Esophagus squamous epithelium (tissue), 5 donors: Measurements from ENCODE around the gene EYS. TPM values are rescaled to one million over a fixed set of nuclear protein-coding genes. Genes with fewer than 3 reads are reported as not detected.
"Not testable (repeated sequence)": the region's sequence is repeated elsewhere in the genome, so short reads cannot be mapped to it uniquely, and the experiment has no call there.

Experiments
- DNase-seq: peaks from one replicate; lab custom pipeline; 2025; lab: John Stamatoyannopoulos, UW
- H3K27ac ChIP-seq, 4 donors: fragments of 200-600 bp; sonication (generic); one replicate each; pipeline ENCODE4 v1.5.1; 2016 to 2019; ENCODE audit warnings: mild to moderate bottlenecking in 1 of 4
- H3K27me3 ChIP-seq, 4 donors: fragments of 200-600 bp; sonication (generic); 1 replicate in 3 of 4; 2 replicates in 1 of 4; pipeline versions ENCODE4 v1.5.1 to v1.6.0; 2017 to 2021; ENCODE audit warnings: antibody characterized with exemption in 1 of 4
- H3K36me3 ChIP-seq, 3 donors: fragments of 200-600 bp; sonication (generic); one replicate each; pipeline ENCODE4 v1.5.1; 2016 to 2019
- H3K4me1 ChIP-seq, 3 donors: fragments of 200-600 bp; sonication (generic); one replicate each; pipeline ENCODE4 v1.5.1; 2017 to 2019
- H3K4me3 ChIP-seq, 4 donors: fragments of 200-600 bp; sonication (generic); 1 replicate in 3 of 4; 2 replicates in 1 of 4; pipeline ENCODE4 v1.5.1; 2016 to 2019; ENCODE audit warnings: mild to moderate bottlenecking in 2 of 4, moderate library complexity in 1 of 4
- H3K9me3 ChIP-seq, 3 donors: fragments of 200-600 bp; sonication (generic); one replicate each; pipeline ENCODE4 v1.5.1; 2016 to 2019
- POLR2A ChIP-seq, 4 donors: fragments of 450-650 bp; IDR thresholded peaks; one replicate each; pipeline ENCODE4 v1.6.1; 2017; ENCODE audit warnings: antibody characterized with exemption in 4 of 4, mild to moderate bottlenecking in 4 of 4, moderate library complexity in 3 of 4
- WGBS, 2 donors: methylation state at CpG; one replicate each; pipeline ENCODE4 v1.1.5; 2018; 5-methylcytosine and 5-hydroxymethylcytosine counted together
- intact Hi-C: fragments of 100-400 bp; cut with DNase I; formaldehyde crosslinking; loops from one replicate; pipeline ENCODE4 v1.15.0; 2022
- total RNA-seq, 4 donors: library from RNA; depleted of rRNA; stranded (reverse); fragments of >200 nt; gene quantifications; one replicate each; pipeline ENCODE4 v1.1.0, GENCODE V29; 2016
- TF ChIP-seq, protein P1 (sequence below), 6 experiments: fragments of 450-650 bp in 4 of 6; fragments of 200-600 bp in 2 of 6; sonication (generic) in 2 of 6; IDR thresholded peaks; one replicate each; pipeline ENCODE4 v1.5.1; 2016 to 2019; ENCODE audit warnings: antibody characterized with exemption in 6 of 6, mild to moderate bottlenecking in 4 of 6, moderate library complexity in 4 of 6
- donor health status: DM: yes; HTN: yes; CAD: no.

Gene EYS
- total RNA-seq, 4 donors from 2014 or later: 0.87 TPM; not detected in 3

- WGBS, 2 donors: 79 to 100% methylated on average over 2 to 4 of the region's 12 CpGs
- intact Hi-C loops: no loop called here
- no peaks in the 10 kb centered on the region for H3K4me1 ChIP-seq
- no peak for DNase-seq
- H3K27ac ChIP-seq: no peak overlapping the region
- H3K36me3 ChIP-seq: no peaks in the 10 kb centered on the region
- no peak overlapping the region for H3K4me3 ChIP-seq
- TF ChIP-seq, protein P1, sequence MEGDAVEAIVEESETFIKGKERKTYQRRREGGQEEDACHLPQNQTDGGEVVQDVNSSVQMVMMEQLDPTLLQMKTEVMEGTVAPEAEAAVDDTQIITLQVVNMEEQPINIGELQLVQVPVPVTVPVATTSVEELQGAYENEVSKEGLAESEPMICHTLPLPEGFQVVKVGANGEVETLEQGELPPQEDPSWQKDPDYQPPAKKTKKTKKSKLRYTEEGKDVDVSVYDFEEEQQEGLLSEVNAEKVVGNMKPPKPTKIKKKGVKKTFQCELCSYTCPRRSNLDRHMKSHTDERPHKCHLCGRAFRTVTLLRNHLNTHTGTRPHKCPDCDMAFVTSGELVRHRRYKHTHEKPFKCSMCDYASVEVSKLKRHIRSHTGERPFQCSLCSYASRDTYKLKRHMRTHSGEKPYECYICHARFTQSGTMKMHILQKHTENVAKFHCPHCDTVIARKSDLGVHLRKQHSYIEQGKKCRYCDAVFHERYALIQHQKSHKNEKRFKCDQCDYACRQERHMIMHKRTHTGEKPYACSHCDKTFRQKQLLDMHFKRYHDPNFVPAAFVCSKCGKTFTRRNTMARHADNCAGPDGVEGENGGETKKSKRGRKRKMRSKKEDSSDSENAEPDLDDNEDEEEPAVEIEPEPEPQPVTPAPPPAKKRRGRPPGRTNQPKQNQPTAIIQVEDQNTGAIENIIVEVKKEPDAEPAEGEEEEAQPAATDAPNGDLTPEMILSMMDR (IDR thresholded peaks at IDR 0.05): no peak
- no peak for TF ChIP-seq POLR2A (IDR thresholded peaks at IDR 0.05)
- H3K9me3 ChIP-seq: peaks cover 0 to 9% (median 0%) of the 10 kb centered on the region in 3 donors
- no peaks in the 10 kb centered on the region for H3K27me3 ChIP-seq
Observed at GRCh38 chr6:65637289-65638046, 69.6 kb downstream of the EYS start.

- intact Hi-C loops: no loop called here
- peaks cover 0 to 9% (median 0%) of the 10 kb centered on the region in 3 donors for H3K9me3 ChIP-seq
- H3K27me3 ChIP-seq: no peaks in the 10 kb centered on the region
- no peak overlapping the region for H3K4me3 ChIP-seq
- no peak for TF ChIP-seq POLR2A (IDR thresholded peaks at IDR 0.05)
- TF ChIP-seq, protein P1 (IDR thresholded peaks at IDR 0.05): no peak
- no peaks in the 10 kb centered on the region for H3K4me1 ChIP-seq
- WGBS, 2 donors: 67 to 69% methylated on average over 1 of the region's 1 CpG
- DNase-seq: no peak
- no peaks in the 10 kb centered on the region for H3K36me3 ChIP-seq
- H3K27ac ChIP-seq: no peak overlapping the region
Observed at GRCh38 chr6:65633501-65633900, 73.5 kb downstream of the EYS start.

- H3K27me3 ChIP-seq: no peaks in the 10 kb centered on the region
- TF ChIP-seq, protein P1 (IDR thresholded peaks at IDR 0.05): no peak
- TF ChIP-seq POLR2A (IDR thresholded peaks at IDR 0.05): no peak
- WGBS, 2 donors: 40 to 57% methylated on average over 2 of the region's 2 CpGs
- intact Hi-C loops: no loop called here
- H3K4me1 ChIP-seq: no peaks in the 10 kb centered on the region
- no peak overlapping the region for H3K4me3 ChIP-seq
- no peak overlapping the region for H3K27ac ChIP-seq
- no peak for DNase-seq
- H3K9me3 ChIP-seq: peaks cover 0 to 5% (median 0%) of the 10 kb centered on the region in 3 donors
- no peaks in the 10 kb centered on the region for H3K36me3 ChIP-seq
Observed at GRCh38 chr6:65631711-65632110, 75.3 kb downstream of the EYS start.

- WGBS, 2 donors: 83 to 93% methylated on average over 6 to 9 of the region's 35 CpGs
- H3K4me1 ChIP-seq, H3K9me3 ChIP-seq, DNase-seq, H3K27me3 ChIP-seq, H3K36me3 ChIP-seq, H3K27ac ChIP-seq, H3K4me3 ChIP-seq, intact Hi-C loops: not testable (repeated sequence)
Observed at GRCh38 chr6:65627434-65627999, 79.5 kb downstream of the EYS start.

GRCh38 chr6:65627015-65627414 lies 80.0 kb downstream of the EYS start:
- no peak for DNase-seq
- peaks cover 0 to 5% (median 0%) of the 10 kb centered on the region in 3 donors for H3K9me3 ChIP-seq
- H3K27me3 ChIP-seq: no peaks in the 10 kb centered on the region
- intact Hi-C loops: no loop called here
- H3K4me1 ChIP-seq: no peaks in the 10 kb centered on the region
- WGBS, 2 donors: 81 to 89% methylated on average over 4 to 5 of the region's 5 CpGs
- no peaks in the 10 kb centered on the region for H3K36me3 ChIP-seq
- H3K4me3 ChIP-seq: no peak overlapping the region
- no peak overlapping the region for H3K27ac ChIP-seq
- TF ChIP-seq, protein P1 (IDR thresholded peaks at IDR 0.05): no peak
- no peak for TF ChIP-seq POLR2A (IDR thresholded peaks at IDR 0.05)
